Activated T-helper 2 cell treated with anti-CD3 and anti-CD28 coated beads, Interferon-gamma antibody, Interleukin-2, Interleukin-4, amounts not matched to agents 10 μg/mL and 5 μg/mL and 100 μg/mL, durations not matched to agents 14 hours and 24 hours and 36 hours (primary cell): ENCODE results near the gene KLHL8. TPM values are rescaled to one million over a fixed set of nuclear protein-coding genes. Genes with fewer than 3 reads are reported as not detected.

Experiments
- DNase-seq: peaks from one replicate; pipeline ENCODE4 v3.0.0; 2021; ENCODE audit warnings: low spot score
- H3K27ac Mint-ChIP-seq: one replicate; pipeline ENCODE4 v1.8.0; 2021; ENCODE audit warnings: mixed read lengths
- H3K27me3 Mint-ChIP-seq: one replicate; pipeline ENCODE4 v1.8.0; 2021; ENCODE audit warnings: low read depth, mixed read lengths
- H3K36me3 Mint-ChIP-seq: one replicate; pipeline ENCODE4 v1.8.0; 2021; ENCODE audit warnings: low read depth, mixed read lengths
- H3K4me1 Mint-ChIP-seq: one replicate; pipeline ENCODE4 v1.8.0; 2021; ENCODE audit warnings: low read depth, mixed read lengths
- H3K4me3 Mint-ChIP-seq: one replicate; pipeline ENCODE4 v1.8.0; 2021; ENCODE audit warnings: low read depth, mild to moderate bottlenecking, moderate library complexity, mixed read lengths
- H3K9me3 Mint-ChIP-seq: one replicate; pipeline ENCODE4 v1.8.0; 2021; ENCODE audit warnings: mixed read lengths
- intact Hi-C: fragments of 100-400 bp; cut with micrococcal nuclease; formaldehyde crosslinking; loops from one replicate; pipeline ENCODE4 v1.15.1; 2023
- total RNA-seq: library from RNA; stranded (reverse); gene quantifications from 2 replicates; pipeline ENCODE4 v1.2.3, GENCODE V29; 2022

KLHL8 gene
- total RNA-seq, 1 donor from 2014 or later = 12.3 TPM

DNA sequence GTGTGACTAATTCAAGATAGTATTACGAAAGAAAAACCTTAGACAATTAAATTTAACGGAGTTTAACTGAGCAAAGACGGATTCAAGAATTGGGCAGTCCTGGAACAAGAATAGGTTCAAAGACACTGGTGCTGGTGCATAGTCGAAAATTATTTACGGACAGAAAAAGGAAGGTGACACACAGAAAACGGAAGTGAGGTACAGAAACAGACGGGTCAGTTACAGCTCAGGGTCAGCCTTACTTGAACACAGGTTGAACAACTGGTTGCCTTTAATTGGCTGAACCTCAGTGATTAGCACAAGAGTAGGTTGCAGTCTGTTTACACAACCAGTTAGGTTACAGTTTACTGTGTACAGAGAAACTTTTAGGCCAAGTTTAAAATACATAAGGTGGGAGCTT is 31.5 kb downstream of the KLHL8 start:
- H3K4me3 Mint-ChIP-seq = no peak overlapping the region
- H3K4me1 Mint-ChIP-seq = peaks cover 15% of the 10 kb centered on the region
- no peaks in the 10 kb centered on the region for H3K9me3 Mint-ChIP-seq
- intact Hi-C loops = no loop called here
- H3K36me3 Mint-ChIP-seq = no peaks in the 10 kb centered on the region
- no peaks in the 10 kb centered on the region for H3K27me3 Mint-ChIP-seq
- no peak for DNase-seq
- H3K27ac Mint-ChIP-seq = no peak overlapping the region

DNA sequence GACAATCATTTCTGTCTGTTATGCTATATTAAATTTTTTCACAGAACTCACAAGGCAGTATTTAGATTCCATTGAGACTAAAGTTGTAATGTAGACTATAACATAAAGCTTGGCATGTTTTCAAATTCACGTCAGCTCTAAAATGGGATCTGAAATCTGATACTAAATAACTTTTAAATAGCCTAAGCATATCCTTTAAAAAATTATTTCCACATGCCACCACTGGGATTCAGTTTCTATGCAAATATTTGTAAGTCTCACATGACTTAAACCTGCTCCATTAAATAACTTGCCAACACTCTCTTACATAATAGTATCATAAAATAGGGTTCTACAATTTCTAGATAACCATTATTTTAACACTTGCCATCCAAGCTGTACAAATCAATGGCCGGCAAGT is 32.4 kb downstream of the KLHL8 start:
- H3K27me3 Mint-ChIP-seq = no peaks in the 10 kb centered on the region
- H3K27ac Mint-ChIP-seq = no peak overlapping the region
- DNase-seq = no peak
- peaks cover 13% of the 10 kb centered on the region for H3K4me1 Mint-ChIP-seq
- intact Hi-C loops = no loop called here
- no peaks in the 10 kb centered on the region for H3K36me3 Mint-ChIP-seq
- H3K9me3 Mint-ChIP-seq = no peaks in the 10 kb centered on the region
- no peak overlapping the region for H3K4me3 Mint-ChIP-seq

DNA sequence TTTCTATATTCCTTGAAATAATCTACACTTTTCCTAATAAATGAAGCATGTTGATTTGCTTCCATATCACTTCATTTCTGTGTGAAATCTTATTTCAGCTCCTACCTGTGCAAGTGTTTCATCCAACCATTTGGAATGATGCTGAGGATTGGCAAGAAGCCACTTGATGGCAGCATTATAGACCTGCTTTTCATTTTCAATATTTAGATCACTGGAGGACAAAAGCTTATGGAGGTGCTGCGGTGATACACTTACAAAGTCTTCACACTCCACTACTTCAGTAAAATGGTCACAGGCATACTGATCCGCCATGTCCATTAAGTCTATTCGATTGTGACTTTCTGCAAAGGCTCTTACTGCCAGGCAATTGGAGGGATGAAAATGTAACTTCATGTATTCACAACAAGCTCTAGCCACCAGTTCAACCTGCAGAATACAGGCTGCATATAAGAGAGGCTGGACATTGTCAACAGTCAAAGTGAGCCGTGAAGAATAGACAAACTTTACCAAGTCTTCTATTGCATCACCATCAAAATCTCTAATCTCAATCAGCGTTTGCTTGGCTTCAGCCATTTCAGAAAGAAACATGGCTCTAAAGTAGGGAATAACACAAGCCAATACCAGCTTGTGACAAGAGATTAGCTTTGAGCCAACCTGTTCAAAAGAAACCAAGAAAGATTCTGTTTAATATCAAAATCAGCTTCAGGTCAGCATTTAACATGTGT is 35.1 kb downstream of the KLHL8 start:
- Mint-ChIP-seq H3K4me1 (no peaks in the 10 kb centered on the region), H3K9me3 (no peaks in the 10 kb centered on the region)
- intact Hi-C loops = no loop called here

DNA sequence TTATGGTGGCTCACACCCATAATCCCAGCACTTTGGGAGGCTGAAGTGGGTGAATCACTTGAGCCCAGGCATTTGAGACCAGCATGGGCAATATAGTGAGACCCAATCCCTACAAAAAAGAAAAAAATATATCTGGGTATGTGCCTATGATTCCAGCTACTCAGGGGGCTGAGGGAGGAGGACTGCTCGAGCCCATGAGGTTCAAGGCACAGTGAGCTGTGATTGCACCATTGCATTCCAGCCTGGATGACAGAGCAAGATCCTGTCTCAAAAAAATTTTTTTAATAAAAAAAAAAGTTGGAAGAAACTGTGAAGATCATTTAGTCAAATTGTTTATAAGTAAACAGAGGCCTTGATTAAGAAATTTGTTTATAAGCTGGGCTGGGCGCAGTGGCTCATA is 39.7 kb downstream of the KLHL8 start:
- DNase-seq = no peak
- H3K4me3 Mint-ChIP-seq = no peak overlapping the region
- H3K27me3 Mint-ChIP-seq = no peaks in the 10 kb centered on the region
- no peaks in the 10 kb centered on the region for H3K9me3 Mint-ChIP-seq
- no peaks in the 10 kb centered on the region for H3K36me3 Mint-ChIP-seq
- H3K4me1 Mint-ChIP-seq = no peaks in the 10 kb centered on the region
- H3K27ac Mint-ChIP-seq = no peak overlapping the region
- intact Hi-C loops = no loop called here

More for the DNA sequence above, 35.1 kb downstream of the KLHL8 start:
- Mint-ChIP-seq H3K27me3 (no peaks in the 10 kb centered on the region), H3K4me3 (no peak overlapping the region), H3K27ac (no peak overlapping the region), H3K36me3 (no peaks in the 10 kb centered on the region)
- no peak for DNase-seq

DNA sequence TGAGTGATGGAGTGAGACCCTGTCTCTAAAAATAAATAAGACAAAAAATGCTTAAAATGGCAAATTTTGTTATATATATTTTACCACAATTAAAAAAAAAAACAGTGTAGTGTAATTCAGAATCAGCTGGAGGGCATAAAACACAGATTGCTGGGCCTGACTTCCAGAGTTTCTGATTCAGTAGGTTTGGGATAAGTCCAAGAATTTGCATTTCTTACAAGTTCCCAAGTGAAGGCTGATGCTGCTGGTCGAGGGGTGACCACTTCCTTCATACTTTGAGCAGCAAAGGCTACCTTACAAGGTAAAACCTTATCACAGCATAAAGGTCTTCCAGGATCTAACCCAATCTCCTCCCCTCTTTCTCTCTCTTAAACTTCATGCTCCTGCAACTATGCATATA is 40.7 kb downstream of the KLHL8 start:
- no peak overlapping the region for H3K4me3 Mint-ChIP-seq
- H3K4me1 Mint-ChIP-seq = no peaks in the 10 kb centered on the region
- DNase-seq = no peak

DNA sequence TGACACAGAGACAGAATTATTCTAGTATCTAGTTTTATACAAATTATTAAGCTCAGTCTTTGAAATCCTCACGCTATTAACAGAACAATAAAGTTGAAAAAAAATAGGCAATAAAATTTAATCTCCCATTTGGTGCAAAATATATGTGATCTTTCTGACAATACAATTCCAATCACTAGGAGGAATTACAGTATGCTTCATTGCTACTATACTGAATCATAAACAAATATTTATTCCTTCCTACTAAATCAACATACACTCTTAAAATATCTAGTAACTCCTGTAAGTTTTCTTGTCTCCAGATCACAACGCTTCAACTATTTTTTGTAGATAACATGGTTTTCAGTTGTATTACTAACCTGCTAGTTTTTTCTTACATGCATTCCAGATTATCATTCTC is 45.7 kb downstream of the KLHL8 start:
- Mint-ChIP-seq H3K4me1 (no peaks in the 10 kb centered on the region), H3K36me3 (peaks cover 4% of the 10 kb centered on the region), H3K27ac (no peak overlapping the region), H3K4me3 (no peak overlapping the region), H3K9me3 (no peaks in the 10 kb centered on the region), H3K27me3 (no peaks in the 10 kb centered on the region)
- intact Hi-C loops = no loop called here
- DNase-seq = no peak

More for the DNA sequence above, 40.7 kb downstream of the KLHL8 start:
- H3K9me3 Mint-ChIP-seq = no peaks in the 10 kb centered on the region
- intact Hi-C loops = no loop called here
- H3K27ac Mint-ChIP-seq = no peak overlapping the region
- H3K27me3 Mint-ChIP-seq = no peaks in the 10 kb centered on the region
- H3K36me3 Mint-ChIP-seq = peaks cover 2% of the 10 kb centered on the region

DNA sequence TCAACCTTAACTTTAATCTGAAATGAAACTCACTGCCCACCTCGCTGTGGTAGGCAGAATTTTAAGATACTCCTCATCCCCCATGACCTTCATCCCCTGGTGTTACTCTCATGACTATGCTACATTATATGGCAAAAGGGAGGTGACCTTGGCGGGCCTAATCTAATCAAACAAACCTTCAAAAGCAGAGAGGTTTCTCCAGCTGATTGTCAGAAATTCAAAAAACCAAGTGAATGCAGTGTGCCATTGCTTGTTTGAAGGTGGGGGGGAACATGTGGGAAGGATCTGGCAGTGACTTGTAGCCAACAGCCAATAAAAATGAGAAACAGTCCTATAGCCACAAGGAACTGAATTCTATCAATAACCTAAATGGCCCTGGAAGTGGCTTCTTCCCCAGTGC is 48.5 kb downstream of the KLHL8 start:
- intact Hi-C loops = no loop called here
- H3K4me3 Mint-ChIP-seq = no peak overlapping the region
- peaks cover 7% of the 10 kb centered on the region for H3K36me3 Mint-ChIP-seq
- H3K4me1 Mint-ChIP-seq = no peaks in the 10 kb centered on the region
- H3K27me3 Mint-ChIP-seq = no peaks in the 10 kb centered on the region
- no peak overlapping the region for H3K27ac Mint-ChIP-seq
- DNase-seq = no peak
- H3K9me3 Mint-ChIP-seq = no peaks in the 10 kb centered on the region

DNA sequence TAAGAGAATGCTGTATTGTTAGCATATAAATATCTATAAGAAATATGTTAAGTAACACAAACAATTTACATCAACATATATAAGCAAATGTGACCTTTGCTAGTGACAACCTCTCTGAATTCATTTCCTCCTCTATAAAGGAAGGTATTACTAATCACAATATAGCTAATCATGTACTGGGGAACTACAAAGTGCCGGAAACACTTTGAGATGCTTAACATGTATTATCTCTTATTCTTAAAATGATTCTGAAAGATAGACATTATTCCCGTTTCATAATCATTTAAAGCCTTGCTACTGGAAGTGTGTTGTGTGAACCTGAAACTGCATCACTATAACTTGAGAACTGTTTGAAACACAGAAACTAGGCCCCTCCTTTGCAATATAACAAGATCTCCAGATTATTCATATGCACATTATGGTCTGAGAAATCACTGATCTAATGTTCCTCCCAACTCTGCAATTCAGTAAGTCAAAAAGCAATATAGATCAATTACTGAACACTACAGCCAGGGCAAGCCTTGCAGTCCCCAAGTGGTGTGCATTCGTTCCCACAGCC is 54.0 kb downstream of the KLHL8 start:
- intact Hi-C loops = no loop called here
- DNase-seq = no peak
- Mint-ChIP-seq H3K9me3 (no peaks in the 10 kb centered on the region), H3K4me3 (no peak overlapping the region), H3K27ac (no peak overlapping the region), H3K27me3 (no peaks in the 10 kb centered on the region), H3K36me3 (peaks cover 3% of the 10 kb centered on the region), H3K4me1 (peaks cover 3% of the 10 kb centered on the region)

DNA sequence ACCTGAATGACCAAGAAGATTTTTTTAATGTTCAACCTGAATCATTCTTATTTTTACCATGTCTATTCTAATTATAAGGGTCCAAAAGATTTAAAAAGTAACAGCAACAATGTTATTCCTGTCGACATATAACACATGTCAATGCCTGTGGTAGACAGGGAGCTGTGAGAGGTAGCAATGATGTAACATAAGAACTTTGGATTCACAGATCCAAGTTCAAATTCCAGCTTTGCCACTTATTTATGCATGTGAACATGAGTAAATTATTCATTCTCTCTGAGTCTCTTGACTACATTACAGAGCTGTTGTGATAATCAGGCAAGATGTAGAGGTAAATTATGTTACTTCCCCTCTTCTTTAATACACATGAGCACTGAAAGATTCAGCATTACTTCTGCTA is 54.5 kb downstream of the KLHL8 start:
- peaks cover 3% of the 10 kb centered on the region for H3K4me1 Mint-ChIP-seq
- intact Hi-C loops = no loop called here
- DNase-seq = no peak
- no peaks in the 10 kb centered on the region for H3K27me3 Mint-ChIP-seq
- H3K27ac Mint-ChIP-seq = no peak overlapping the region
- H3K4me3 Mint-ChIP-seq = no peak overlapping the region
- H3K9me3 Mint-ChIP-seq = no peaks in the 10 kb centered on the region
- peaks cover 3% of the 10 kb centered on the region for H3K36me3 Mint-ChIP-seq

DNA sequence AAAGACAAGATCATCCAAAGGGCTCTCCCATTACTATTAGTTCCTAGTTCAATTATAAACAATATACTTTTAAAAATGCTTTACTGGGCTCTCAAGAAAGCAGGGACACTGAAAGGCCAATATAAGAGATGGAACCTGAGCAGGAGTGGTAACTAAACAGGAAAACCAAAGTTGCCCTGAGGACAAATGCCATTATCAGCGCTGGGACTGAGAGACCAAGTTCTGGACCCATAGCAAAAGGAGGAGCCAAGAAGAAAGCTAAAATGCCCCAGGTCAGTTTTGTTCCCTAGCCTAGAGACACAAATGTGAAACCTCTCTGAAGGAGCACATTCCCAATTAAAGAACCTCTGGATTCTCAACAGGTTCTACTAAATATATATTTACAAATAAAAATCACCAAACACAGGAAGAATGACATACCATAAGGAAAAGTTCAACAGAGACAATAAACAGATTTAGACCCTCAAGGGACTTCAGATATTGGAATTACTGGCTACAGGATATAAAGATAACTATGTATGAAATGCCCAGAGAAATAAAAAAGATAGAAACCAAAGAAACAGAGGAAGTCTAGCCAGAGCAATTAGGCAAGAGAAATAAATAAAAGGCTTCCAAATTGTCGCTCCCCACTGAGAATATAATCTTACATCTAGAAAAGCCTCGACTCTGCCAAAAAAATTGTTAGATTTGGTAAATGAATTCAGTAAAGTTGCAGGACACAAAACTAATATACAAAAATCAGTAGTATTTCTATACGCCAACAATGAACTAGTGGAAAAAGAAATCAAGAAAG is 67.1 kb downstream of the KLHL8 start:
- H3K9me3 Mint-ChIP-seq = no peaks in the 10 kb centered on the region
- no peaks in the 10 kb centered on the region for H3K36me3 Mint-ChIP-seq
- no peak overlapping the region for H3K27ac Mint-ChIP-seq
- H3K27me3 Mint-ChIP-seq = no peaks in the 10 kb centered on the region
- H3K4me1 Mint-ChIP-seq = peaks cover 3% of the 10 kb centered on the region
- intact Hi-C loops = loop anchor here (5.0 kb wide), 1 partner anchor 231 kb away; no protein-coding TSS in a partner anchor
- no peak for DNase-seq
- H3K4me3 Mint-ChIP-seq = no peak overlapping the region

DNA sequence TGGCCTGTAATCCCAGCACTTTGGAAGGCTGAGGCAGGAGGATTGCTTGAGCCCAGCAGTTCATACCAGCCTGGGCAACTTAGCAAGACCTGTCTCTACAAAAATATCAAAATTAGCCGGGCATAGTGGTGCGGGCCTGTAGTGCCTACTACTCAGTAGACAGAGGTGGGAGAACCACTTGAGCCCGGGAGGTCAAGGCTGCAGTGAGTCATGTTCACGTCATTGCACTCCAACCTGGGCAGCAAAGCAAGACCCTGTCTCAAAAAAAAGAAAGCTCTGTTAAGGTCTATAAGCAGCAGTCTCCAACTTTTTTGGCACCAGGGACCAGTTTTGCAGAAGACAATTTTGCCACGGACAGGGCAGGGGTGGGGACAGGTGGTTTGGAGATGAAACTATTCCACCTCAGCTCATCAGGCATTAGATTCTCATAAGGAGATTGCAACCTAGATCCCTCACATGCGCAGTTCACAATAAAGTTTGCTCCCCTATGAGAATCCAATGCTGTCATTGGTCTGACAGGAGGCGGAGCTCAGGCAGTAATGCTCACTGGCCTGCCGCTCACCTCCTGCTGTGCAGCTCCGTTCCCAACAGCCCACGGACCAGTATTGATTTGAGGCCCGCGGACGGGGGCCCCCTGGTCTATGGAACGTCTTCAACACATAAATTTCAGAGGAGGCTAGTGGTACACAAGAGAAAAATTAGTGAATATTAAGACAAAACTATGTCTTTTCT is 67.9 kb downstream of the KLHL8 start:
- Mint-ChIP-seq H3K36me3 (no peaks in the 10 kb centered on the region), H3K9me3 (no peaks in the 10 kb centered on the region), H3K27me3 (no peaks in the 10 kb centered on the region), H3K27ac (no peak overlapping the region), H3K4me3 (no peak overlapping the region), H3K4me1 (peaks cover 3% of the 10 kb centered on the region)
- intact Hi-C loops = loop anchor here (5.0 kb wide), 1 partner anchor 230 kb away; no protein-coding TSS in a partner anchor
- no peak for DNase-seq

DNA sequence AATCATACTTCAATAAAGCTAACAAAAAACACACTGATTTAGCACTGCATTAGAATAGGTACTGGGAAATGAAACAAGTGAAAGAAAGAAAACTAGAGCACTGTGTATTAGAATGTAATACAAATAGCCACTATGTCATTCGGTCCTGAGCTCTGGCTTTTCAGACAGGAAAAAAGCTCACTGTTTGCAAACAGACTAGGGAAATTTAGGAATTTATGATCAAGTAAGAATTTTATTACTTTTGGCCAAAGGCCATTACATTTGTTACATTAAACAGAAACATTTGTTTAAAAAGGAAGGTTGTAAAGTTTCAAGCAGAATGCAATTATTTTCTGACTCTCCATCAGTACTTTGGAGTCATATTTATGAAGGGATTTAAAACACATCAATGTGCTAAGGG is 68.7 kb downstream of the KLHL8 start:
- H3K36me3 Mint-ChIP-seq = no peaks in the 10 kb centered on the region
- peaks cover 3% of the 10 kb centered on the region for H3K4me1 Mint-ChIP-seq
- no peak overlapping the region for H3K4me3 Mint-ChIP-seq
- no peaks in the 10 kb centered on the region for H3K9me3 Mint-ChIP-seq
- H3K27me3 Mint-ChIP-seq = no peaks in the 10 kb centered on the region
- no peak overlapping the region for H3K27ac Mint-ChIP-seq
- intact Hi-C loops = loop anchor here (1.0 to 5.0 kb wide), 2 partner anchors 229 to 314 kb away; no protein-coding TSS in a partner anchor
- DNase-seq = no peak
